ENCODE results near the gene PCBP2.

DNA sequence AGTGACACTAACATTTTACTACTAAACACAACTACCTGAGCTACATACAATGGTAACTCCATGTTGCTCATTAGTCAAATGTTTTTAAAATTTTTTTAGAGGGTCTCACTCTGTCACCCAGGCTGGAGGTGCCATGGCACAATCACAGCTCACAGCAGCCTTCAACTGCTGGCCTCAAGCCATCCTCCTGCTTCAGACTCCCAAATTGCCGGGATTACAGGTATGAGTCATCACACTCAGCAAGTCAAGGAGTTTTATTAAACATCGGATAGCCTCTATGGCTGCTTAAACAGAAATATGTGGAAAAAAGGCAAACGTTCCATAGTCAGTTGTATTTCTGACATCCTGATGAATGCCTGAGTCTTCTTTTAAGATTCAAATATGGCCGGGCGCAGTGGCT is 66.5 kb downstream of the PCBP2 start:
- TF ChIP-seq CTCF (IDR thresholded peaks at IDR 0.05 in 2 of 3, conservative IDR thresholded peaks at IDR 0.05 in 1 of 3; ENCODE audit: borderline replicate concordance in 1 of 3, insufficient read depth in 1 of 3, low read depth in 2 of 3, low read length in 2 of 3) (no peak), POLR2A (IDR thresholded peaks at IDR 0.05; ENCODE audit: borderline replicate concordance, extremely low read depth, insufficient read depth, insufficient read length) (no peak), REST (IDR thresholded peaks at IDR 0.05; ENCODE audit: low read depth) (no peak), ELF1 (IDR thresholded peaks at IDR 0.05; ENCODE audit: borderline replicate concordance, low read depth) (no peak), EZH2 (IDR thresholded peaks at IDR 0.05) (no peak)
- TF ChIP-seq, protein P1, sequence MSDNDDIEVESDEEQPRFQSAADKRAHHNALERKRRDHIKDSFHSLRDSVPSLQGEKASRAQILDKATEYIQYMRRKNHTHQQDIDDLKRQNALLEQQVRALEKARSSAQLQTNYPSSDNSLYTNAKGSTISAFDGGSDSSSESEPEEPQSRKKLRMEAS (IDR thresholded peaks at IDR 0.05), result no peak
